Measurements from ENCODE around the gene TMEM255A. TPM values are rescaled to one million over a fixed set of nuclear protein-coding genes. Genes with fewer than 3 reads are reported as not detected.

Gene TMEM255A
- polyA plus RNA-seq, 1 donor (not counting 4 experiments of a cell fraction or from before 2014, with no cell fraction given), result 0.03 TPM

DNA sequence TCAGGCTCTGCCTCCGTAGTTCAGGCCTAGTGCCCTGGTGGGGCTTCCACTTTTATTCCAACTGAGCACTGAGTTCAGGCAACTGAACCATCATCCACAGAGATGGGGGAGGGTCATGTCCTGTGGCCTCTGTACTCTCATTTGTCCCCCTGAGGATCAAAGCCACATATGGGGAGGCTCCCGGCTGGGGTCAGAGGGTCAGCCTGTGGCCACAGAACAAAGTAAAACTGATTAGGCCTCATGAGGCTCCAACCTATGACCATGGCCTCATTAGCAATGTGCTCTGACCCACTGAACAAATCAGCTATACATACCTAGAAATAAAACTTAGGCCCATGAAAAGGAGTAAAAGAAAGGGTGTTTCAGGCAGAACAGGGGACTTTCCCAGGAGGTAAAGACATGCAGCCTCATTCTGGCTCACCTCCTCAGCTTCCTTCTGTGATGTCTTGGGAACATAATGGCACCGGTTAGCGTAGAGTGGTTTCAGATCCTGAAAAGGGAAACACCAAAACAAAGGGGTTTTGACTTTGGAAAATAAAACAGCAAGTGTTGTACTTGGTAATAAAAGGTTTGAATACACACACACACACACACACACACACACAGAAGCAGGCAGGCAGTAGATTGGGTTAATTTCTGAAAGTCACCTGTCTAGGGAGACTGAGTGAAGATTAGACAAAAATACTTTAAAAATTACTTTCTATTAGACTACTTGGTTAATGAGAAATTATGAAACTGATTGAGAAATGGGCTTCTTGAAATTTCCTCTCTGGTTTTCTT, 24.3 kb downstream of the TMEM255A start:
- Histone ChIP-seq H3K27me3 (ENCODE audit: control insufficient read depth, extremely low read depth, insufficient read depth, low read length) (no peaks in the 10 kb centered on the region), H3K9me3 (ENCODE audit: control insufficient read depth, low read depth, low read length) (no peaks in the 10 kb centered on the region), H4K20me1 (ENCODE audit: control insufficient read depth, extremely low read depth, insufficient read depth, low read length) (no peaks in the 10 kb centered on the region), H3K27ac (ENCODE audit: control insufficient read depth, insufficient read depth, low read length) (no peak overlapping the region), H3K79me2 (ENCODE audit: control insufficient read depth, insufficient read depth, low read length) (no peaks in the 10 kb centered on the region), H3K9ac (ENCODE audit: control insufficient read depth, extremely low read depth, insufficient read depth, low read length) (no peak overlapping the region), H2AFZ (ENCODE audit: control insufficient read depth, low read length) (no peak overlapping the region), H3K4me2 (ENCODE audit: control insufficient read depth, extremely low read depth, insufficient read depth, low read depth, low read length) (no peak overlapping the region), H3K9me1 (ENCODE audit: control insufficient read depth, extremely low read depth, insufficient read depth, low read length) (no peaks in the 10 kb centered on the region), H3K4me3 (ENCODE audit: control insufficient read depth in 2 of 3, extremely low read depth in 1 of 3, insufficient read depth in 2 of 3, low read depth in 1 of 3, low read length in 3 of 3) (no peak overlapping the region), H3K36me3 (ENCODE audit: control insufficient read depth in 2 of 2, extremely low read depth in 1 of 2, insufficient read depth in 2 of 2, low read length in 2 of 2) (no peaks in the 10 kb centered on the region), H3K4me1 (ENCODE audit: control insufficient read depth, extremely low read depth, insufficient read depth, low read length) (no peaks in the 10 kb centered on the region)
- dilution Hi-C loops (cut with MboI; ENCODE audit: extremely low pct_ligation_motif_present, low sequenced_read_pairs), result no loop called here
- DNase-seq (ENCODE audit: low read depth, low spot score) (no peak), FAIRE-seq (no peak)
- no peak for TF ChIP-seq EZH2 (IDR thresholded peaks at IDR 0.05; ENCODE audit: low read length)
- TF ChIP-seq, protein P1, sequence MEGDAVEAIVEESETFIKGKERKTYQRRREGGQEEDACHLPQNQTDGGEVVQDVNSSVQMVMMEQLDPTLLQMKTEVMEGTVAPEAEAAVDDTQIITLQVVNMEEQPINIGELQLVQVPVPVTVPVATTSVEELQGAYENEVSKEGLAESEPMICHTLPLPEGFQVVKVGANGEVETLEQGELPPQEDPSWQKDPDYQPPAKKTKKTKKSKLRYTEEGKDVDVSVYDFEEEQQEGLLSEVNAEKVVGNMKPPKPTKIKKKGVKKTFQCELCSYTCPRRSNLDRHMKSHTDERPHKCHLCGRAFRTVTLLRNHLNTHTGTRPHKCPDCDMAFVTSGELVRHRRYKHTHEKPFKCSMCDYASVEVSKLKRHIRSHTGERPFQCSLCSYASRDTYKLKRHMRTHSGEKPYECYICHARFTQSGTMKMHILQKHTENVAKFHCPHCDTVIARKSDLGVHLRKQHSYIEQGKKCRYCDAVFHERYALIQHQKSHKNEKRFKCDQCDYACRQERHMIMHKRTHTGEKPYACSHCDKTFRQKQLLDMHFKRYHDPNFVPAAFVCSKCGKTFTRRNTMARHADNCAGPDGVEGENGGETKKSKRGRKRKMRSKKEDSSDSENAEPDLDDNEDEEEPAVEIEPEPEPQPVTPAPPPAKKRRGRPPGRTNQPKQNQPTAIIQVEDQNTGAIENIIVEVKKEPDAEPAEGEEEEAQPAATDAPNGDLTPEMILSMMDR (optimal IDR thresholded peaks at IDR 0.05 in 1 of 3, IDR thresholded peaks at IDR 0.05 in 1 of 3, conservative IDR thresholded peaks at IDR 0.05 in 1 of 3; ENCODE audit: extremely low read depth in 1 of 3, insufficient read depth in 2 of 3, low read length in 3 of 3), result no peak

DNA sequence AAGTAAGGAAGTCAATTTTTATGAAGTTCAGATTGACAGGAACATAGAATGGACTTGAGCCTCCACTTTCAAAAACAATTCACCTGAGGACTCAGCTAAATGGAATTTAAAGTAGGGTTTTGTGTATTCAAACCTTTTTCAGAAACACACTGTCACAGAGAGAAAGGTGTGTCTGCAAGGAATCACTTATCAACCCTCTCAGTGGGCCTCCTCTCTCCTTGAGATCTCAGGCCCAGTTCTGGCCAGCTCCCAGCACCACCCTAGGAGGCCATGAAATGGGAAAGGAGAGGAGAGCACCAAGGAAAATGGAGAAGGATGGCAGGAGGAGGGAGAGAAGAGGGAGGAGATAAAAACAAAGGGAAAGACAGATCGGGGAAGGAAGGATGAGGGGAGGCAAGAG, 28.6 kb downstream of the TMEM255A start:
- no peaks in the 10 kb centered on the region for H3K36me3 ChIP-seq (ENCODE audit: control insufficient read depth in 2 of 2, extremely low read depth in 1 of 2, insufficient read depth in 2 of 2, low read length in 2 of 2)
- no peaks in the 10 kb centered on the region for H4K20me1 ChIP-seq (ENCODE audit: control insufficient read depth, extremely low read depth, insufficient read depth, low read length)
- no peak overlapping the region for H3K9ac ChIP-seq (ENCODE audit: control insufficient read depth, extremely low read depth, insufficient read depth, low read length)
- H2AFZ ChIP-seq (ENCODE audit: control insufficient read depth, low read length), result no peak overlapping the region
- no peak overlapping the region for H3K27ac ChIP-seq (ENCODE audit: control insufficient read depth, insufficient read depth, low read length)
- dilution Hi-C loops (cut with MboI; ENCODE audit: extremely low pct_ligation_motif_present, low sequenced_read_pairs), result no loop called here
- H3K4me2 ChIP-seq (ENCODE audit: control insufficient read depth, extremely low read depth, insufficient read depth, low read depth, low read length), result no peak overlapping the region
- no peaks in the 10 kb centered on the region for H3K9me3 ChIP-seq (ENCODE audit: control insufficient read depth, low read depth, low read length)
- H3K27me3 ChIP-seq (ENCODE audit: control insufficient read depth, extremely low read depth, insufficient read depth, low read length), result no peaks in the 10 kb centered on the region
- TF ChIP-seq EZH2 (IDR thresholded peaks at IDR 0.05; ENCODE audit: low read length), result no peak
- TF ChIP-seq, protein P1 (optimal IDR thresholded peaks at IDR 0.05 in 1 of 3, IDR thresholded peaks at IDR 0.05 in 1 of 3, conservative IDR thresholded peaks at IDR 0.05 in 1 of 3; ENCODE audit: extremely low read depth in 1 of 3, insufficient read depth in 2 of 3, low read length in 3 of 3), result no peak
- DNase-seq (ENCODE audit: low read depth, low spot score), result no peak
- H3K79me2 ChIP-seq (ENCODE audit: control insufficient read depth, insufficient read depth, low read length), result no peaks in the 10 kb centered on the region
- H3K4me1 ChIP-seq (ENCODE audit: control insufficient read depth, extremely low read depth, insufficient read depth, low read length), result no peaks in the 10 kb centered on the region
- no peak for FAIRE-seq
- no peaks in the 10 kb centered on the region for H3K9me1 ChIP-seq (ENCODE audit: control insufficient read depth, extremely low read depth, insufficient read depth, low read length)
- no peak overlapping the region for H3K4me3 ChIP-seq (ENCODE audit: control insufficient read depth in 2 of 3, extremely low read depth in 1 of 3, insufficient read depth in 2 of 3, low read depth in 1 of 3, low read length in 3 of 3)

Measured in keratinocyte (primary cell).